OCI-LY7 (cell line): ENCODE data around the gene COL20A1. TPM values are rescaled to one million over a fixed set of nuclear protein-coding genes. Genes with fewer than 3 reads are reported as not detected.

Source experiments
- BruUV-seq: library from RNA; stranded (reverse); fragments of 400-500 nt; replicated peaks from 2 replicates; lab custom pipeline; 2021; lab: Mats Ljungman, UMichigan
- CTCF ChIA-PET: fragments of 300-600 bp; sonication (Branson Sonifier 250); formaldehyde crosslinking; loops from one replicate; lab custom pipeline; 2022; ENCODE audit warnings: antibody characterized with exemption; ENCODE audit not compliant: unreplicated experiment; lab: Charles Lee
- POLR2A ChIA-PET: fragments of 300-600 bp; sonication (Branson Sonifier 250); formaldehyde crosslinking; loops from one replicate; lab custom pipeline; 2022; ENCODE audit warnings: antibody characterized with exemption; lab: Charles Lee
- DNase-seq: peaks from one replicate; pipeline ENCODE4 v3.0.0-alpha.2; 2015; ENCODE audit warnings: low spot score
- H2AFZ ChIP-seq: fragments of 200-600 bp; sonication (generic), shearing (Covaris generic); 2 replicates; pipeline ENCODE4 v1.6.1; 2014; ENCODE audit warnings: mild to moderate bottlenecking, antibody characterized with exemption, low read length, moderate library complexity
- H3K27ac ChIP-seq: fragments of 200-600 bp; sonication (generic); 2 replicates; pipeline ENCODE4 v1.5.1; 2014; ENCODE audit warnings: mixed run types, low read depth, mild to moderate bottlenecking, moderate library complexity, low read length, inconsistent platforms; ENCODE audit not compliant: poor library complexity, severe bottlenecking
- H3K36me3 ChIP-seq: fragments of 200-600 bp; sonication (generic); 2 replicates; pipeline ENCODE4 v1.6.1; 2014; ENCODE audit warnings: mild to moderate bottlenecking, antibody characterized with exemption, low read length, moderate library complexity, mixed read lengths; ENCODE audit not compliant: insufficient read depth
- H3K4me1 ChIP-seq: fragments of 200-600 bp; sonication (generic); 2 replicates; pipeline ENCODE4 v1.5.1; 2014; ENCODE audit warnings: mild to moderate bottlenecking, low read length; ENCODE audit not compliant: insufficient read depth, poor library complexity, severe bottlenecking
- H3K4me2 ChIP-seq: fragments of 200-600 bp; sonication (generic); 2 replicates; pipeline ENCODE4 v1.6.1; 2014; ENCODE audit warnings: mild to moderate bottlenecking, low read length
- H3K4me3 ChIP-seq: fragments of 200-600 bp; sonication (generic); 2 replicates; pipeline ENCODE4 v1.5.1; 2014; ENCODE audit warnings: mild to moderate bottlenecking, low read depth, low read length; ENCODE audit not compliant: poor library complexity, severe bottlenecking
- H3K79me2 ChIP-seq: fragments of 200-600 bp; sonication (generic); 2 replicates; pipeline ENCODE4 v1.6.1; 2016; ENCODE audit warnings: low read depth, mild to moderate bottlenecking, low read length, moderate library complexity, mixed read lengths; ENCODE audit not compliant: insufficient read depth
- H3K9me2 ChIP-seq: fragments of 200-600 bp; sonication (generic); 2 replicates; pipeline ENCODE4 v1.6.1; 2016; ENCODE audit warnings: mild to moderate bottlenecking, low read length, mixed read lengths; ENCODE audit not compliant: insufficient read depth
- H3K9me3 ChIP-seq: fragments of 200-600 bp; sonication (generic); 2 replicates; pipeline ENCODE4 v1.6.1; 2014; ENCODE audit warnings: mild to moderate bottlenecking, mixed run types, low read length, mixed read lengths
- H4K20me1 ChIP-seq: fragments of 200-600 bp; sonication (generic); 2 replicates; pipeline ENCODE4 v1.6.1; 2014; ENCODE audit warnings: mild to moderate bottlenecking, antibody characterized with exemption, low read length, moderate library complexity, mixed read lengths; ENCODE audit not compliant: insufficient read depth
- EZH2phosphoT487 ChIP-seq: fragments of 200-600 bp; sonication (generic); IDR thresholded peaks from 2 replicates; pipeline ENCODE4 v1.6.1; 2018; ENCODE audit warnings: low read depth, borderline replicate concordance, mild to moderate bottlenecking, mixed run types, antibody characterized with exemption, low read length, moderate library complexity, mixed read lengths
- intact Hi-C: fragments of 100-400 bp; cut with micrococcal nuclease; formaldehyde crosslinking; loops from one replicate; pipeline ENCODE4 v1.10.0; 2022; ENCODE audit not compliant: unreplicated experiment
- total RNA-seq, 2 experiments: library from RNA; depleted of rRNA in 1 of 2; stranded (reverse); fragments of >200 nt in 1 of 2; shearing (Covaris generic) in 1 of 2; gene quantifications; 2 replicates each; pipeline ENCODE4 v1.2.3, GENCODE V29; 2014 to 2022
- TF ChIP-seq, protein P1 (sequence below): fragments of 200-600 bp; sonication (generic); conservative IDR thresholded peaks from 2 replicates; pipeline ENCODE4 v1.5.1; 2014; ENCODE audit warnings: mild to moderate bottlenecking, antibody characterized with exemption, low read length, moderate library complexity, mixed read lengths

COL20A1 gene
- total RNA-seq, 2 experiments from 2014 or later, result 0.15 TPM; not detected in 1

DNA sequence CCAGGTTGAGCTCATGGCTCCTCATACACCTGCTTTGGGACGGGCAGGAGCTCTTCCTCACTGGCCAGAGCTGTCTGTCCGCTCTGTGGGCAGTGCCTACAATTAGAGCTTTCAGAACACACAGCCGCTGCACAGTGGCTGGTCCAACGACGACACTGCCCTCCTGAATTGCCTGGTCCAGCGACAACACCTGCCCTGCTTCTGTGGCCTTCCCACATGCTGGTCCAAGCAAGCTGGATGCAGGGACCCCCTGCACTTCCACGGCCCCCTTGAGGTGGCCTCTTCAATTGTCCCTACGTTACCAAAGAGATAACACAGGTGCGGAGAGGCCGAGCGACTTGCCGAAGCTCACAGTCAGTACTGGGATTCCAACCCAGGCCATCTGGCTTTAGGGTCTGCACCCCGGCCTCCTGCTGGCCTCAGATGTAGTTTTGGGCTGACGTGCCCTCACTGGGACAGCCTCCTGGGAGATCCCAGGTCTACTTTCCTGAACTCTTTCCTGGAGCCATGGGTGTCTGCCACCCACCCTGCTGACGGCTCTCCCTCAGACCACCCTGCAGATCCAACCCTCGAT is 69.5 kb downstream of the COL20A1 start:
- Histone ChIP-seq H3K9me3 (no peaks in the 10 kb centered on the region), H3K4me1 (no peaks in the 10 kb centered on the region), H3K9me2 (no peaks in the 10 kb centered on the region), H3K79me2 (no peaks in the 10 kb centered on the region), H2AFZ (no peak overlapping the region), H3K27ac (no peak overlapping the region), H3K36me3 (no peaks in the 10 kb centered on the region), H3K4me2 (no peak overlapping the region), H3K4me3 (no peak overlapping the region), H4K20me1 (no peaks in the 10 kb centered on the region)
- POLR2A ChIA-PET, result no interaction called here
- DNase-seq, result no peak
- TF ChIP-seq, protein P1, sequence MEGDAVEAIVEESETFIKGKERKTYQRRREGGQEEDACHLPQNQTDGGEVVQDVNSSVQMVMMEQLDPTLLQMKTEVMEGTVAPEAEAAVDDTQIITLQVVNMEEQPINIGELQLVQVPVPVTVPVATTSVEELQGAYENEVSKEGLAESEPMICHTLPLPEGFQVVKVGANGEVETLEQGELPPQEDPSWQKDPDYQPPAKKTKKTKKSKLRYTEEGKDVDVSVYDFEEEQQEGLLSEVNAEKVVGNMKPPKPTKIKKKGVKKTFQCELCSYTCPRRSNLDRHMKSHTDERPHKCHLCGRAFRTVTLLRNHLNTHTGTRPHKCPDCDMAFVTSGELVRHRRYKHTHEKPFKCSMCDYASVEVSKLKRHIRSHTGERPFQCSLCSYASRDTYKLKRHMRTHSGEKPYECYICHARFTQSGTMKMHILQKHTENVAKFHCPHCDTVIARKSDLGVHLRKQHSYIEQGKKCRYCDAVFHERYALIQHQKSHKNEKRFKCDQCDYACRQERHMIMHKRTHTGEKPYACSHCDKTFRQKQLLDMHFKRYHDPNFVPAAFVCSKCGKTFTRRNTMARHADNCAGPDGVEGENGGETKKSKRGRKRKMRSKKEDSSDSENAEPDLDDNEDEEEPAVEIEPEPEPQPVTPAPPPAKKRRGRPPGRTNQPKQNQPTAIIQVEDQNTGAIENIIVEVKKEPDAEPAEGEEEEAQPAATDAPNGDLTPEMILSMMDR, result no peak
- no peak for TF ChIP-seq EZH2phosphoT487
- intact Hi-C loops, result no loop called here
- CTCF ChIA-PET, result interaction anchor here (0.5 to 0.7 kb wide), 2 partner anchors 516 to 868 kb away, joined by 3 to 4 read pairs; no protein-coding TSS in a partner anchor
- BruUV-seq, result no TSS peak

DNA sequence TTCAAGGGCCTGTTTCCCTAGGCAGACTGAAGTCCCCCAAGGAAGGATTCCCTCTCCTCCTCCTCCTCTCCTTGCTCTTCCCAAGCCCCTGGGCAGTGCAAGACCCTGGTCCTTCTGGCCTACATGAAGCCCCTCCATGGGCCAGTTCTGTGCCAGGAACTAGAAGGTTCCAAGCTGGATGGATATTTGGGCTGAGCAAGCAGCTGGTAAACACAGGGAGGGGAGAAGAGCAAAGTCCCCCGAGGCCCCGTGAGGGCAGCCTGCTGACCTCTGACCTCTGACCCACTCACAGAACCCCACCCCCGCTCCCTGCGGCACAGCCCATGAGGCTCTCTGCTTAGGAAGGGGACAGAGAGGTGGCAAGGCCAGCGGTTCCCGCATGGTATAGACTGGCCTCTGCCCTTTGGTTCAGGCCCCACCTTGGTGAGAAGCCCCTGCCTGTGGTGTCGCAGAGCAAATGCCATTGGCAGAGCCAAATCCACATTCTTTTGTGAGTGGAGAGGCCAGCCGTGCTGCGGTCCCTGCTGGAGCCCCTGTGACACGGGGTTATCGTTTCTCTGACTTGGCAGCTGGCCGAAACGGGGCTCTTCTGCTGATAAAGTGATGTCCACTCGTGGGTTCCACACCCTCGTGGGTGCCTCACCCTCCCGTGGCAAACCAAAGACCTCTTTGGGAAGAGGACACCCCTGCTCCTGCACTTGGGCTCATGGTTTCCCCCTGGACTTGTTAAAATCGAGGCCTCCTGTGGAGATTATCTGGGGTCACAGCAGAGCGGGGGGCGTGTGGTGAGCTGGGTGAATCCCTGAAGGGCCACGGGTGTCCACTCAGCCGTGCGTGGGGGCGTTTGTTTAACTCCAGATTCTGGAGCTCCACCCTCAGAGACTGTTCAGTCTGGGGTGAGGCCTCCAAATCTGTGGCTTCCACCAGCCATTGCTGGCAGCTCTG is 70.3 kb downstream of the COL20A1 start:
- BruUV-seq, result no TSS peak
- H3K36me3 ChIP-seq, result no peaks in the 10 kb centered on the region
- no peaks in the 10 kb centered on the region for H4K20me1 ChIP-seq
- CTCF ChIA-PET, result no interaction called here
- no peak for TF ChIP-seq EZH2phosphoT487
- TF ChIP-seq, protein P1, result no peak
- no peak overlapping the region for H3K27ac ChIP-seq
- H3K9me3 ChIP-seq, result no peaks in the 10 kb centered on the region
- no peak overlapping the region for H2AFZ ChIP-seq
- no peak overlapping the region for H3K4me2 ChIP-seq
- POLR2A ChIA-PET, result no interaction called here
- no peaks in the 10 kb centered on the region for H3K4me1 ChIP-seq
- intact Hi-C loops, result no loop called here
- no peaks in the 10 kb centered on the region for H3K79me2 ChIP-seq
- H3K9me2 ChIP-seq, result no peaks in the 10 kb centered on the region
- DNase-seq, result no peak
- no peak overlapping the region for H3K4me3 ChIP-seq
